Glutamatergic neuron (in vitro differentiated cells): ENCODE results near the gene ANKMY1. TPM values are rescaled to one million over a fixed set of nuclear protein-coding genes. Genes with fewer than 3 reads are reported as not detected.

Experiments used
- DNase-seq: peaks from one replicate; pipeline ENCODE4 v3.0.0; 2022
- H3K27ac Mint-ChIP-seq: one replicate; pipeline ENCODE4 v1.8.0; 2020; ENCODE audit warnings: mild to moderate bottlenecking, mixed read lengths, inconsistent platforms; ENCODE audit not compliant: unreplicated experiment
- H3K27me3 Mint-ChIP-seq: one replicate; pipeline ENCODE4 v1.8.0; 2020; ENCODE audit warnings: mild to moderate bottlenecking, moderate library complexity, mixed read lengths, inconsistent platforms; ENCODE audit not compliant: unreplicated experiment
- H3K36me3 Mint-ChIP-seq: one replicate; pipeline ENCODE4 v1.8.0; 2020; ENCODE audit warnings: mild to moderate bottlenecking, mixed read lengths, inconsistent platforms; ENCODE audit not compliant: unreplicated experiment
- H3K4me1 Mint-ChIP-seq: one replicate; pipeline ENCODE4 v1.8.0; 2020; ENCODE audit warnings: mild to moderate bottlenecking, low read depth, mixed read lengths, inconsistent platforms; ENCODE audit not compliant: unreplicated experiment
- H3K4me3 Mint-ChIP-seq: one replicate; pipeline ENCODE4 v1.8.0; 2020; ENCODE audit warnings: mild to moderate bottlenecking, mixed read lengths, inconsistent platforms; ENCODE audit not compliant: unreplicated experiment
- H3K9me3 Mint-ChIP-seq: one replicate; pipeline ENCODE4 v1.8.0; 2020; ENCODE audit warnings: mild to moderate bottlenecking, moderate library complexity, mixed read lengths, inconsistent platforms; ENCODE audit not compliant: unreplicated experiment
- total RNA-seq: library from RNA; stranded (reverse); fragmentation: NEBNext Ultra II Directional; extraction: Animal tissue kit (Norgen Biotek cat#: 25700); gene quantifications from one replicate; pipeline ENCODE4 v1.2.1, GENCODE V29; 2021; ENCODE audit not compliant: unreplicated experiment
- TF ChIP-seq, protein P1 (sequence below): fragments of 200-600 bp; sonication (generic); IDR thresholded peaks from one replicate; pipeline ENCODE4 v1.5.0; 2021; ENCODE audit not compliant: partially characterized antibody, unreplicated experiment

ANKMY1 gene
- total RNA-seq, 1 donor from 2014 or later, result 9.0 TPM

DNA sequence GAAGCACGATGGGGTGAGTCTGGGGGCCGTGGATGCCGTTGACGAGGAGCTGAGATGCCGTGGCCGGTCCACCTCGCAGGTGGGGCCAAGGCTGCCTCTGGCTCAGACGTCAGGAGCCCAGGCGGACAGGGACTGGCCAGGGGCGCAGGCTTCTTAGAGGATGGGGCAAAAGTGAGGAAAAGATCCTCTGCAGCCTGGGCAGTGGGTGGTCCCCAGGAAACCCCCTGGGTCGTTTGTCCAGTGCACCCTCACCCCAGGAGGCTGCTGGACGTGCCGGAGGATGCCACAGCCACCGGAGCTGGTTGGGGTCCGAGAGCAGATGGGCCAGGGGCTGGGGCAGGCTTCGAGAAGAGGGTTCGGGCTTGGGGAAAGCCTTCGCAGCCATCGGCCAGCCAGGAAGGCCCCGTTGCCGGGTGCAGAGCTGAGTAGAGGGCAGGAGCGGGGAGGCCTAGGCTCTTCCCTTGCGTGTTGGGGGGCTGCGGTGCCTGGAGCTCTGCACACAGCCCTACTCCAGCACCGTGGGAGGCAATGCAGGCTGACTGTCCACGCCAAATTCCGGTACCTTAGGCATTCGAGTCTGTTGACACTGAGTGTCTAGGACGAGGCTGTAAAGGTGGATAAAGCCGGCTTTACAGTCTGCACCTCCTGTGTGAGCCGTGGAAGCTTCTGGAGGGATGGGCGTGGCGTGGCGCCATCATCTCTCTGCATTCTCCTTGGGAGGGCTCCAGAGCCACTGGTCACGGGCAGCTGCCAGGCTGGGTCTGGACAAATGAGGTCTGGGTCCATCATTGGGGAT is 103.5 kb downstream of the ANKMY1 start:
- Mint-ChIP-seq H3K9me3 (peaks cover 13% of the 10 kb centered on the region), H3K27ac (peak overlapping the region; percentile 94)
- DNase-seq, result peak; percentile 49

DNA sequence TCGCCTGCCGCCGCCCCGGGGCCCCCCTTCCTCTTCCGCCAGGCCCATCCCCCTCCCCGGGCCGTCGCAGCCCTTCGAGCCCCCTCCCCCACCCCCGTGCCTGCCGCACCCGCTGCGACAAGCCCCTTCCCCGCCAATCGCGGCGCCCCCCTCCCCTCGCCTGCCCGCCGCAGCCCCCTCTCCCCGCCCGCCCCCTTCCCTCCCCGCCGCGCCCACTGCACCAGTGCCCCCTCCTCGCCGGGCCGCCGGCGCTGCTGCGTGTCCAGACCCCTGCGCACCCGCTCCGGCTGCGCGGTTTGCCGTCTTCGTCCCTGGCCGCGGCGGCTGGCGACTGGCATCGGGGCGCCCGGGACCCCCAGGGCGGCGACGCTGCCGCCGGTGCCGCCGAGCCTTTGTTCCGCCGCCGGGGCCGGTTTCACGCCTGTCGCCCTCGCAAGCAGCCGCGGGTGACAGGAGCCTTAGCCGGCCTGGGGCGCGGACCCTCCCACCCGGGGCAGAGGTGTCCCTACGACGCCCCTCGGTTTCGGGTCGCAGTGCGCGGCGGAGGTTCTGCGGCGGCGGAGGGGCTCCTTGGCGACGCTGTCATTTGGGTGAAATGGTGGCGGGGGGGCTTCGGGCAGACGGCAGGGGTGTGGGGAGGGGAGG is 104.2 kb downstream of the ANKMY1 start:
- Mint-ChIP-seq H3K27me3 (peaks cover 26% of the 10 kb centered on the region), H3K36me3 (no peaks in the 10 kb centered on the region), H3K9me3 (peaks cover 13% of the 10 kb centered on the region), H3K27ac (peak overlapping the region; percentile 94), H3K4me3 (peak overlapping the region; percentile 95), H3K4me1 (peaks cover 21% of the 10 kb centered on the region)
- TF ChIP-seq, protein P1, sequence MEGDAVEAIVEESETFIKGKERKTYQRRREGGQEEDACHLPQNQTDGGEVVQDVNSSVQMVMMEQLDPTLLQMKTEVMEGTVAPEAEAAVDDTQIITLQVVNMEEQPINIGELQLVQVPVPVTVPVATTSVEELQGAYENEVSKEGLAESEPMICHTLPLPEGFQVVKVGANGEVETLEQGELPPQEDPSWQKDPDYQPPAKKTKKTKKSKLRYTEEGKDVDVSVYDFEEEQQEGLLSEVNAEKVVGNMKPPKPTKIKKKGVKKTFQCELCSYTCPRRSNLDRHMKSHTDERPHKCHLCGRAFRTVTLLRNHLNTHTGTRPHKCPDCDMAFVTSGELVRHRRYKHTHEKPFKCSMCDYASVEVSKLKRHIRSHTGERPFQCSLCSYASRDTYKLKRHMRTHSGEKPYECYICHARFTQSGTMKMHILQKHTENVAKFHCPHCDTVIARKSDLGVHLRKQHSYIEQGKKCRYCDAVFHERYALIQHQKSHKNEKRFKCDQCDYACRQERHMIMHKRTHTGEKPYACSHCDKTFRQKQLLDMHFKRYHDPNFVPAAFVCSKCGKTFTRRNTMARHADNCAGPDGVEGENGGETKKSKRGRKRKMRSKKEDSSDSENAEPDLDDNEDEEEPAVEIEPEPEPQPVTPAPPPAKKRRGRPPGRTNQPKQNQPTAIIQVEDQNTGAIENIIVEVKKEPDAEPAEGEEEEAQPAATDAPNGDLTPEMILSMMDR, result no peak
- DNase-seq, result peak; percentile 76

More for the DNA sequence above, 103.5 kb downstream of the ANKMY1 start:
- Mint-ChIP-seq H3K27me3 (peaks cover 26% of the 10 kb centered on the region), H3K36me3 (no peaks in the 10 kb centered on the region), H3K4me3 (peak overlapping the region; percentile 95), H3K4me1 (peaks cover 21% of the 10 kb centered on the region)
- TF ChIP-seq, protein P1, result no peak

DNA sequence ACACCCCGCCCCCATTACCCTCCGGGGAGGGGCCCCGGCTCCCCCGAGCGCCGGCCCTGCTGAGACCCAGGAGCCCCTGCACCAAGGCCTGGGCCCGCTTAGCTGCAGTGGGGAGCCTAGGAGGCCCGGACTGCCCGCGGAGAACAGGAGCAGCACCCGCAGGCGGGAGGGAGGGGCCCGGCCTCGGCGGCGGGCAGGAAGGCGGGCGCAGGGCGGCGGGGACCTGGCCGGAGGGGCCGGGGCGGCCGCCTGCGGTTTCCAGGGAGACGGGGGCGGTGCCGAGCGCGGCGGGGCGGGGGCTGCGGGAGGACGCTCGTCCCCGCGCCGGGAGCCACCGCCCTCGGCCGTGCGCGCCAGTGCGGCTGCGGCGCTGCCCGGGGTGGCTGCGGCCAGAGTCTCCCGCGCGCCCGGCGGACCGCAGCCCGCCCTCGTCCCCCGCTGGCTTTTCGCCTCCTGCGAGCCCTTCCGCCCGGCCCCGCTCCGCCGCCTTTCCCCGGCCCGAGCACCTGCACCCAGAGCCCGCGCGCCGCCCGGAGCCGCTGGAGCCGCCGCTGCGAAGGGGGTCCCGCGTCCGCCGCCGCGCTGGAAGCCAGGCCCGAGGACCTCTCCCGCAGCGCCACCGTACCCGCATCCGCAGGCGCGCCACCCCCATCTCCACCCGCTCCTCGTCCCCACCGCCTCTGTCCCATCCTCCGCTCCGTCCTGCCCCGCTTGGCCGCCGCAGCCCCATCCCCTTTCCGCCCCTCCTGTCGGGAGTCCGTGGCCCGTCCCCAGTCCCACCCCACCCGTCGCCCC is 105.1 kb downstream of the ANKMY1 start:
- TF ChIP-seq, protein P1, result no peak
- Mint-ChIP-seq H3K36me3 (no peaks in the 10 kb centered on the region), H3K9me3 (peaks cover 10% of the 10 kb centered on the region), H3K27ac (peak overlapping the region; percentile 68), H3K27me3 (peaks cover 21% of the 10 kb centered on the region), H3K4me1 (peaks cover 19% of the 10 kb centered on the region), H3K4me3 (no peak overlapping the region)
- peak; percentile 89 for DNase-seq

DNA sequence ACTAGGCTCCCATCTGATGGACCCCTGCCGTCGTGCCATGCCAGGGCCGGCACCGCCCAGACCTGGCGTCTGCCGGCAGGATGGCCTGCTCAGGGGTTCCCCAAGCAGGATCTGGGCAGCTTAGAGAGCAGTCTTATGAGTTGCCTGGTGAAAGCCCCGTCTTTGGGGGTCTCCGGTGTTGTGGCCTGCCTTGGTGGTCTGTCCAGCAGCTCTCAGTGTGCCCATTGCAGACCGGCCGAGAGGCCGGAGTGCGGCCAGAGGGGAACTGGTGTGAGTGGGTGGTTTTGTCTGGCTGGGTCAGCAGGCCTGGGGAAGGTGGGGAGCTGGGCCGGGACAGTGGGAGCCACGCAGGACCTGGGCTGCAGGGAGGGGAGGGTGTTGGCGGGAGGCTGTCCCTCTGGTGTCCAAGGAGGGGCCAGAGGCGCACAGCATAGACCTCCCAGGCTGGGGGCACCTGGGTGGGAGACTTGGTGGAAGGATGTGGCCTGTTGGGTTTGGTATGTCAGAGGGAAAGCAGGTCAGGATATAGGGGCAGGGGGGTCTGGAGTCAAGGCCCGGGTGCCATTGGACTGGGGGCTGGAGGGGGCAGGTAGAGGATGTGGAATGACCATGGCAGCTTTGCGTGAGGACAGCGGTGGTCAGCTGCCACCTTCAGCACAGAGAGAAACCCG is 105.9 kb downstream of the ANKMY1 start:
- DNase-seq, result peak; percentile 28
- peaks cover 12% of the 10 kb centered on the region for H3K9me3 Mint-ChIP-seq
- H3K27ac Mint-ChIP-seq, result peak overlapping the region; percentile 88
- TF ChIP-seq, protein P1, result no peak
- peak overlapping the region; percentile 76 for H3K4me3 Mint-ChIP-seq
- no peaks in the 10 kb centered on the region for H3K36me3 Mint-ChIP-seq
- peaks cover 20% of the 10 kb centered on the region for H3K27me3 Mint-ChIP-seq
- H3K4me1 Mint-ChIP-seq, result peaks cover 21% of the 10 kb centered on the region
